Activated naive CD4-positive, alpha-beta T cell treated with anti-CD3 and anti-CD28 coated beads, Interleukin-2, amount 10 ng/mL, durations not matched to agents 7 days and 5 days (primary cell): ENCODE data around the gene MBTD1.

Experiments
- CTCF ChIA-PET: fragments of 350-600 bp; sonication (Branson Sonifier 250); formaldehyde crosslinking; loops from one replicate; lab custom pipeline; 2021; ENCODE audit warnings: antibody characterized with exemption; lab: Charles Lee
- DNase-seq: peaks from one replicate; pipeline ENCODE4 v3.0.0-alpha.2; 2020
- H3K27ac Mint-ChIP-seq: one replicate; pipeline ENCODE4 v1.8.0; 2021; ENCODE audit warnings: mild to moderate bottlenecking, moderate library complexity, mixed read lengths
- H3K27me3 Mint-ChIP-seq: one replicate; pipeline ENCODE4 v1.8.0; 2021; ENCODE audit warnings: mild to moderate bottlenecking, mixed read lengths
- H3K36me3 Mint-ChIP-seq: one replicate; pipeline ENCODE4 v1.8.0; 2021; ENCODE audit warnings: mixed read lengths
- H3K4me1 Mint-ChIP-seq: one replicate; pipeline ENCODE4 v1.8.0; 2021; ENCODE audit warnings: mixed read lengths
- H3K4me3 Mint-ChIP-seq: one replicate; pipeline ENCODE4 v1.8.0; 2021; ENCODE audit warnings: mild to moderate bottlenecking, moderate library complexity, mixed read lengths
- H3K9me3 Mint-ChIP-seq: one replicate; pipeline ENCODE4 v1.8.0; 2021; ENCODE audit warnings: mixed read lengths

The MBTD1 gene

GRCh38 chr17:51133365-51133764 is 126.5 kb downstream of the MBTD1 start:
- Mint-ChIP-seq H3K4me1 (peaks cover 7% of the 10 kb centered on the region), H3K27me3 (peaks cover 21% of the 10 kb centered on the region), H3K4me3 (no peak overlapping the region), H3K9me3 (peaks cover 2% of the 10 kb centered on the region), H3K27ac (no peak overlapping the region), H3K36me3 (no peaks in the 10 kb centered on the region)
- no peak for DNase-seq
- CTCF ChIA-PET: no interaction called here

- CTCF ChIA-PET: no interaction called here
Measured at GRCh38 chr17:51132964-51133319, 126.9 kb downstream of the MBTD1 start.

GRCh38 chr17:51128076-51128475 is 131.8 kb downstream of the MBTD1 start:
- Mint-ChIP-seq H3K27ac (no peak overlapping the region), H3K4me3 (no peak overlapping the region), H3K36me3 (no peaks in the 10 kb centered on the region), H3K9me3 (no peaks in the 10 kb centered on the region), H3K4me1 (peaks cover 6% of the 10 kb centered on the region), H3K27me3 (peaks cover 22% of the 10 kb centered on the region)
- CTCF ChIA-PET: no interaction called here
- no peak for DNase-seq

More at GRCh38 chr17:51132964-51133319, 126.9 kb downstream of the MBTD1 start:
- Mint-ChIP-seq H3K9me3 (peaks cover 2% of the 10 kb centered on the region), H3K27ac (no peak overlapping the region), H3K4me1 (peaks cover 7% of the 10 kb centered on the region), H3K4me3 (no peak overlapping the region), H3K36me3 (no peaks in the 10 kb centered on the region), H3K27me3 (peaks cover 21% of the 10 kb centered on the region)
- no peak for DNase-seq
